ENCODE results near the gene KDM1B. TPM values are rescaled to one million over a fixed set of nuclear protein-coding genes. Genes with fewer than 3 reads are reported as not detected.
"Not testable (repeated sequence)": the region's sequence is repeated elsewhere in the genome, so short reads cannot be mapped to it uniquely, and the experiment has no call there.

KDM1B gene
- total RNA-seq, 1 experiment from 2014 or later = 13.5 TPM

DNA sequence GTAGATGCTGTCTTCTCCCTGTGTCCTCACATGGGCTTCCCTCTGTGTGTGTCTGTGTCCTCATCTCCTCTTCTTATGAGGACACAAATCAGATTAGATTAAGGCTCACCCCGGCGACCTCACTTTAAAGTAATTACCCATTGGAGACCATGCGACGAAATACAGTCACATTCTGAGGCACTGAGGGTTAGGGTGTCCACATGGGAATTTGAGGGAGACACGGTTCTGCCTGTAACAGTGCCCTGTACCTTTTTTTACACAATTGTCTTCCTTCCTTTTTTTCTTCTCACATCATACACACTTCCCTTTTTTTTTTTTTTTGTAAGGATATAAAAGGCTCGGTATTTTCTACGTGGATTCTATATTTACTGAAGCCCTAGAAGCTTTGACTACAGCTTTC lies 60.2 kb downstream of the KDM1B start:
- Mint-ChIP-seq H3K9me3 (ENCODE audit: low read depth, unreplicated experiment) (no peaks in the 10 kb centered on the region), H3K27me3 (ENCODE audit: unreplicated experiment) (no peaks in the 10 kb centered on the region), H3K4me3 (ENCODE audit: low read depth, unreplicated experiment) (no peak overlapping the region), H3K27ac (ENCODE audit: unreplicated experiment) (no peak overlapping the region), H3K4me1 (ENCODE audit: low read depth, unreplicated experiment) (peaks cover 9% of the 10 kb centered on the region), H3K36me3 (ENCODE audit: insufficient read depth, unreplicated experiment) (peaks cover 6% of the 10 kb centered on the region)
- BruUV-seq (replicated peaks) = no TSS peak
- DNase-seq = no peak
- intact Hi-C loops (cut with micrococcal nuclease; ENCODE audit: unreplicated experiment) = no loop called here
- no peak for TF ChIP-seq CTCF (IDR thresholded peaks at IDR 0.05; ENCODE audit: unreplicated experiment)
- CTCF ChIA-PET = no interaction called here

DNA sequence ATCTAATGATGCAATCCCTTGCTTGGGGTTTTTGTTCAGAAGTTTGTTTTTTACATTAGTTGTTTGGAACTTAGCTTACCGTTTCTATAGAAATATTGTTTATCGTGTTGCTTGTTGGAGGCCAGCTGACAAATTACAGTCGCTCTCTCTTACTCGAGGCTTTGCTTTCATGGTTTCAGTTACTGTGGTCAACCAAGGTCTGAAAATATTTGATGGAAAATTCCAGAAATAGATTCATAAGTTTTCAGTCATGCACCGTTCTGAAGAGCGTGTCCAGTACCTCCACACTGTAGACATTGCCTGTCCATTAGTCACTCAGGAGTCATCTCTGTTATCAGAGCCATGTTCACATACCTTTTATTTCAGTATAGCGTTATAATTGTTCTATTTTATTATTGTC lies 61.2 kb downstream of the KDM1B start:
- no TSS peak for BruUV-seq (replicated peaks)
- no peak overlapping the region for H3K27ac Mint-ChIP-seq (ENCODE audit: unreplicated experiment)
- H3K4me3 Mint-ChIP-seq (ENCODE audit: low read depth, unreplicated experiment) = no peak overlapping the region
- H3K27me3 Mint-ChIP-seq (ENCODE audit: unreplicated experiment) = no peaks in the 10 kb centered on the region
- no peak for TF ChIP-seq CTCF (IDR thresholded peaks at IDR 0.05; ENCODE audit: unreplicated experiment)
- DNase-seq = no peak
- CTCF ChIA-PET = no interaction called here
- peaks cover 14% of the 10 kb centered on the region for H3K36me3 Mint-ChIP-seq (ENCODE audit: insufficient read depth, unreplicated experiment)
- intact Hi-C loops (cut with micrococcal nuclease; ENCODE audit: unreplicated experiment) = no loop called here
- H3K9me3 Mint-ChIP-seq (ENCODE audit: low read depth, unreplicated experiment) = no peaks in the 10 kb centered on the region
- peaks cover 9% of the 10 kb centered on the region for H3K4me1 Mint-ChIP-seq (ENCODE audit: low read depth, unreplicated experiment)

GRCh38 chr6:18218233-18218632 lies 63.0 kb downstream of the KDM1B start:
- no peak for TF ChIP-seq CTCF (IDR thresholded peaks at IDR 0.05; ENCODE audit: unreplicated experiment)
- no peaks in the 10 kb centered on the region for H3K9me3 Mint-ChIP-seq (ENCODE audit: low read depth, unreplicated experiment)
- peaks cover 18% of the 10 kb centered on the region for H3K36me3 Mint-ChIP-seq (ENCODE audit: insufficient read depth, unreplicated experiment)
- H3K4me1 Mint-ChIP-seq (ENCODE audit: low read depth, unreplicated experiment) = no peaks in the 10 kb centered on the region
- CTCF ChIA-PET = no interaction called here
- BruUV-seq (replicated peaks) = no TSS peak
- H3K27me3 Mint-ChIP-seq (ENCODE audit: unreplicated experiment) = no peaks in the 10 kb centered on the region
- no peak overlapping the region for H3K4me3 Mint-ChIP-seq (ENCODE audit: low read depth, unreplicated experiment)
- no peak overlapping the region for H3K27ac Mint-ChIP-seq (ENCODE audit: unreplicated experiment)
- intact Hi-C loops (cut with micrococcal nuclease; ENCODE audit: unreplicated experiment) = no loop called here
- DNase-seq = no peak

DNA sequence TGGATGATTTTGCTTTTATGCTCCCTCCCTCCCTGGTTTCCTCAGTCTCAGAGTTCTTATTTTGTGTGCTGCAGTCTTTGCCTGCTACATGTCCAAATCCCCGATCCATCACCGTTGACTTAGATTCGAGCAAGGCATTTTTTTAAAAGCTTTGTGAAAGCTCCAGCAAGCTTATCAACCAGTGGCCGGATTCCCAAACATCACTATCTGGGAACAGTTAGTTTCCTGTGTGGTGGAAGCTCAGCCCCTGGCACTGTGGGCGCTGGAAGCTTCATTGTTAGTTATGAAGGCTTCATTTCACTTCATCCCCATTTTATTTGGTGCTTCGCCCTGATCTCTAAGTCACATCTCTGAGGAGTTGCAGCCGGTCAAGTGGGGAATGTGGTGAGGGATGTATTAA lies 64.4 kb downstream of the KDM1B start:
- intact Hi-C loops (cut with micrococcal nuclease; ENCODE audit: unreplicated experiment) = no loop called here
- no peak for TF ChIP-seq CTCF (IDR thresholded peaks at IDR 0.05; ENCODE audit: unreplicated experiment)
- Mint-ChIP-seq H3K27ac (ENCODE audit: unreplicated experiment) (peak overlapping the region; percentile 43), H3K27me3 (ENCODE audit: unreplicated experiment) (no peaks in the 10 kb centered on the region), H3K9me3 (ENCODE audit: low read depth, unreplicated experiment) (no peaks in the 10 kb centered on the region), H3K4me3 (ENCODE audit: low read depth, unreplicated experiment) (no peak overlapping the region), H3K4me1 (ENCODE audit: low read depth, unreplicated experiment) (no peaks in the 10 kb centered on the region), H3K36me3 (ENCODE audit: insufficient read depth, unreplicated experiment) (peaks cover 18% of the 10 kb centered on the region)
- no TSS peak for BruUV-seq (replicated peaks)
- no peak for DNase-seq
- CTCF ChIA-PET = no interaction called here

DNA sequence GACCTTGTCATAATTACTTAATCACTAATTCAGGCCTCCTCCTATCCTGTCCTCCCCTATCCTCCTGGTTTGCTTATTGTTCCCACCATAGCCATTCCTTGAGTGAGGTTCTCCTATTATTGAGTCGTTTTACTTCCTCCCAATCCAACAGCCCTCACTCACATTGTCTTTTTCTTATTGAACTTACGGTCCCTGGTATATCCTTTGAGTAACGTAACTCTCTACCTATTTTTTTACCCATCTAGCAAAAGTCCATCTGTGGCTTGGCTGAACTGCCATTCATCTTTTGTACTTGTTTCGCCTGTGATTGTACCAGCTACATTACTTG lies 66.0 kb downstream of the KDM1B start:
- Mint-ChIP-seq H3K9me3 (ENCODE audit: low read depth, unreplicated experiment) (no peaks in the 10 kb centered on the region), H3K4me3 (ENCODE audit: low read depth, unreplicated experiment) (no peak overlapping the region), H3K4me1 (ENCODE audit: low read depth, unreplicated experiment) (no peaks in the 10 kb centered on the region), H3K27me3 (ENCODE audit: unreplicated experiment) (no peaks in the 10 kb centered on the region), H3K36me3 (ENCODE audit: insufficient read depth, unreplicated experiment) (peaks cover 22% of the 10 kb centered on the region), H3K27ac (ENCODE audit: unreplicated experiment) (peak overlapping the region; percentile 27)
- intact Hi-C loops (cut with micrococcal nuclease; ENCODE audit: unreplicated experiment) = no loop called here
- no TSS peak for BruUV-seq (replicated peaks)
- no peak for DNase-seq
- TF ChIP-seq CTCF (IDR thresholded peaks at IDR 0.05; ENCODE audit: unreplicated experiment) = no peak
- CTCF ChIA-PET = no interaction called here

GRCh38 chr6:18226451-18227105 lies 71.4 kb downstream of the KDM1B start:
- H3K4me3 Mint-ChIP-seq (ENCODE audit: low read depth, unreplicated experiment); H3K4me1 Mint-ChIP-seq (ENCODE audit: low read depth, unreplicated experiment); intact Hi-C loops (cut with micrococcal nuclease; ENCODE audit: unreplicated experiment); H3K27me3 Mint-ChIP-seq (ENCODE audit: unreplicated experiment); BruUV-seq (replicated peaks); H3K27ac Mint-ChIP-seq (ENCODE audit: unreplicated experiment); H3K9me3 Mint-ChIP-seq (ENCODE audit: low read depth, unreplicated experiment); CTCF ChIA-PET; DNase-seq: not testable (repeated sequence)
- peaks cover 23% of the 10 kb centered on the region for H3K36me3 Mint-ChIP-seq (ENCODE audit: insufficient read depth, unreplicated experiment)

All from Calu3 (cell line).